Activated CD4-positive, CD25-positive, alpha-beta regulatory T cell (primary cell): Measurements from ENCODE around the gene GIPR.
"Not testable (repeated sequence)": the region's sequence is repeated elsewhere in the genome, so short reads cannot be mapped to it uniquely, and the experiment has no call there.

ENCODE experiments used
- DNase-seq, 4 experiments: peaks; one replicate each; lab custom pipeline; 2025; lab: John Stamatoyannopoulos, UW

The GIPR gene

GRCh38 chr19:45645631-45646344, 22.2 kb upstream of the GIPR start:
- peak; percentile 42 to 66 (median 54) for DNase-seq

- DNase-seq, result no peak
Observed at GRCh38 chr19:45646345-45646698, 21.7 kb upstream of the GIPR start.

DNA sequence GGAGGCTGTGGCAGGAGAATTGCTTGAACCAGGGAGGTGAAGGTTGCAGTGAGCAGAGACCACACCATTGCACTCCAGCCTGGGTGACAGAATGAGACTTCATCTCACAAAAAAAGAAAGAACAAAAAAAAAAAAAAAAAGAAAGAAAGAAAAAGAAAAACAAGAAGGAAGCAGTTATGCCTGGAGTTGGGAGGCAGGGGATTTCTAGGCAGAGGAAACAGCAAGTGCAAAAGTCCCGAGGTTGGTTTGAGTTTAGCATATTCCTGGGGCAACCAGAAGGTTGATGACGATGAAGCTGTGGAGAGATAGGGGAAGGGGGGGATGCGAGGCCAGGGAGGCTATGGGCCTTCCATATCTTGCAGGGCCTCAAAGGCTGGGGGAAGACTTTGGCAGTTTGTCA, 17.3 kb upstream of the GIPR start:
- no peak for DNase-seq

DNA sequence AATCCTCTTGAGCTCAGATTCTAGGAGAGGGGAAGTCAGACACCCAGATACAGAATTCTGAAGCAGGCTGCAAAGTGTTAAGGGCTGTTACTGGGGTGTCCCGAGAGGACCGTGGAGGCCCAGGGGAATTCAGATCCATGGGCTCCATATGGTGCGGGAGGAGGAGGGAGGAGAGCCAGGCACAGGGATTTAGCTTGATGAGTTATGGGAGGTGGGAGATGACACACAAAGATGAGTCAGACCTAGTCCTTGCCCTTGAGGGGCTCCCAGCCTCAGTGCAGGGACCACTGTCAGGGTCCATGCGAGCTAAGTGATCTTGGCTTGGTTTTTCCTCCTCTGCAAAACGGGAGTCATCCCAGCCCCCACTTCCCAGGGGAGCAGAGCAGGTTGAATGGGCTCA, 14.4 kb upstream of the GIPR start:
- DNase-seq, result no peak

GRCh38 chr19:45655073-45655472, 12.9 kb upstream of the GIPR start:
- DNase-seq, result no peak

- no peak for DNase-seq
Observed at GRCh38 chr19:45657520-45658167, 10.4 kb upstream of the GIPR start.

DNA sequence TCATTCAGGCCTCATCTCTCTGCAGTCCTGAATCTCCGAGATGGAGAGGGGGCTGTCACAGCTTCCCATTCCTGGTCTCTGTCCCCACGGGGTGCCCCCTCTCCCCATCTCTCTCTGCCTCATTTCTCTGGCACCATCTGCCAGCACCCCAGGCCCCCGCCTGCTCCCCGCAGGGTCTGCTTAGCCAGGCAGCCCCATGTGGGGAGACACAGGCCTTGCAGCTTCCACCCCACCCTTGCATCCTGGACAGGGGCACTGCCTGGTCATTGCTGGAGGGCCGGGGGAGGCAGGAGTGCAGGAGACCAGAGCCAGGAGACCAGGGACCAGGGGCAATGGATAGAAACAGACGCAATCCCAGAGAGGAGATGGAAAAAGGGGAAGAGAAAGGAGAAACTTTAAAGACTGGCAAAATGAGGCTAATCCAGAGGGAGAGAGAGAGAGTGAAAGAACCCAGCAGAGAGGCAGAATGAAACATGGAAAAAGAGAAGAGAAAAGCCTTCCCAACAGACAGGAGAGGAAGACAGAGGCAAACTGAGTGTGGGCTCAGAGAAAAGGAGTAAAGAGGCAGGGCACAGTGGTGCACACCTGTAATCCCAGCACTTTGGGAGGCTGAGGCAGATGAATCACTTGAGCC, 8.8 kb upstream of the GIPR start:
- DNase-seq, result no peak

GRCh38 chr19:45660636-45661035, 7.4 kb upstream of the GIPR start:
- DNase-seq, result no peak

- no peak for DNase-seq
Observed at GRCh38 chr19:45663800-45664199, 4.2 kb upstream of the GIPR start.

DNA sequence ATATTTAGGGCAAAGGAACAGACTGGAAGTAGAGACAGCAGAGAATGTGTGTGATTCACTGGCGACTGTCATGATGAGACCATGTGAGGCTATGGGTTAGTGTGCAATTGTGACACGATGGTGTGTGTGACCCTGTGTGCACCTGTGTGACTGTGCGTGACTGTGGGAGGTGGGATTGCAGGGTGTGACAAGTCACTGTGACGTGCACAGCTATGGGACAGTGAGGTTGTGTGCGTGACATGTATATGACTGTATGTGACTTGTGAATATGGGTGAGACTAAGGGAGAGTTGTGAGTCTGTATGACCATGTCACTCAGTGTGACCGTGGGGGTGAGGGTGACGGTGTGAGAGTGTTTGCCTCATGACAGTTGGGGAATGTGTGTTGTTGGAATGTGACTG, 3.4 kb upstream of the GIPR start:
- DNase-seq, result no peak

DNA sequence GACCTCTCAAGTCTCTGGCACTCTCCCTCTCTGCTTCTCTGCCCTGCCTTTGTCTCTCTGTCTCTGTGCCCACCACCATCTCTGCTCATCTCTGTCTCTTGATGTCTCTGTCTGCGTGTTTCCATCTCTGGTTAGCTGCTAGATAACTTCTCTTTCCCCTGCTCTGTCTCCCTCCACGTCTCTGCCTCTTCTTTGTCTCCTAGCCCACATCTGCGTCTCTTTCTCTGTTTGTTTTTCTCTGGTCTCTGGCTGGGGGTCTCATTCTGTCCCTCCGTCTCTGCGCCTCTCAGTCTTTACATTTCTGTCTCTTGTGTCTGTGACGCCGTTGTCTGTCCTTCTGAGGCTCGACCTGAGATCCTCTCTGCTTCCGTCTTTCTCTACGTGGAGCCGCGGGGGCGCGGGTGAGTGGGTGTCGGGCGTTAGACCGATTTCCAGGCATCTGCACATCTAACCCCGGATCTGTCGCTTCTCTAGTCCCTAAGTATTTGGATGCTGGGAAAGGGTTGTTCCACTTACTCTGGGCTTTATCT, 386 bp downstream of the GIPR start:
- no peak for DNase-seq

DNA sequence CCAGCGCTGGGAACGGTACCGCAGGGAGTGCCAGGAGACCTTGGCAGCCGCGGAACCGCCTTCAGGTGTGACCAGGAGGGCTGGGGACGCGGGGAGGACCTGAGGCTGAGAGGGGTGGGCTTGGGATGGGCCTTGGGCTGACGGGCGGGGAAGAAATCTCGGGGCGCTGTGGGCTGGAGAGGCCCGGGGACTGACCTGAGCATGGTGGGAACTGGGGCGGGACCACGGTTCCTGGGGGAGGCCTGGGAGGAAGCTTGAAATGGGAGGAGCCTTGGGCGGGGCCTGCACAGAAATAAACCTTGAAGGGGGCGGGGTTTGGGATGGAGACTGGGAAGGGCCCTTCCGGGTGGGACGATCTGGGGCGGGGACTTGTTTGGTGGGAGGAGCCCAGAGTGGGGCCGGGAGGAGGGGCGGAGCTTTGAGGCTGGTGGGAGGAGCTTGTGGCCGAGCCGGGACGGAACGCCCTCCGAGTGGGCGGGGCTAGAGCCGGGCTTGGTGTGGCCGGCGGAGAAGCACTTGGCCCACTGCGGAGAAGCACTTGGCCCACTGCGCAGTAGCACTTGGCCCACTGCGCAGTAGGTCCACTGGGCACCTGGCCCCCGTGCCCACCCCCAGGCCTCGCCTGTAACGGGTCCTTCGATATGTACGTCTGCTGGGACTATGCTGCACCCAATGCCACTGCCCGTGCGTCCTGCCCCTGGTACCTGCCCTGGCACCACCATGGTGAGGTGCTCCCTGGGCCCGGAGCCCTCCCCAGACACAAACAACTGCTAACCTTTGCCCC, 2.8 kb downstream of the GIPR start:
- DNase-seq, result peak; percentile 12 to 28 (median 20)

DNA sequence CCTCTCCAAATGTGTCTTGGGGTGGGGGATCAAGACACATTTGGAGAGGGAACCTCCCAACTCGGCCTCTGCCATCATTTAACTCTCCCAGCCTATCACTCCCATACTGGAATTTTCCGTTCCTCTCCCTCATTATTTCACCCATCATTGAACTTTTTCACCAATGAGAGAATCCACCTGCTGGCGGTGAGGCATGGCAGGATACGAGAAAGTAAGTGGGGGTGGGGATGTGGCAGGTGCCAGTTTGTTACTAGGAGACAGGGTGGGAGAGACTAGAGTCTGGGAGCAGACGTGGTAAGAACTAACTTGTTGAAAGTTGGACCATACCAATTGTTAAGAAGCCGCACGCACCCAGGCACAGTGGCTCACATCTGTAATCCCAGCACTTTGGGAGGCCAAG, 6.9 kb downstream of the GIPR start:
- no peak for DNase-seq

DNA sequence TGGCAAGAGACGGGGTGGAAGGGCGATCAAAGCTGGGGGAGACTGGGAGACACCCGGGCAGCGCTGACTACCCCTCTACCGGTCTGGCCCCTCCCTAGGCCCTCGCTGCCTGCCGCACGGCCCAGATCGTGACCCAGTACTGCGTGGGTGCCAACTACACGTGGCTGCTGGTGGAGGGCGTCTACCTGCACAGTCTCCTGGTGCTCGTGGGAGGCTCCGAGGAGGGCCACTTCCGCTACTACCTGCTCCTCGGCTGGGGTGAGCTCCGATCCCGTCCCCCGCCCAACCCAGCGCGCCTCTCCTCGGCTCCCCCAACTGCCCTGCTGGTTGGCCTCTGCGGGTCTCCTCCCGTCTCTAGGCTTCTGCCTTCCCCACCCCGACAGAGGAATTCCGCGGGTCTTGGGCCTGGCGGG, 8.8 kb downstream of the GIPR start:
- peak in 3 of 4 experiments; percentile 26 to 49 (median 35) for DNase-seq

GRCh38 chr19:45677351-45678230, 9.6 kb downstream of the GIPR start:
- DNase-seq, result peak; percentile 62 to 82 (median 66)

DNA sequence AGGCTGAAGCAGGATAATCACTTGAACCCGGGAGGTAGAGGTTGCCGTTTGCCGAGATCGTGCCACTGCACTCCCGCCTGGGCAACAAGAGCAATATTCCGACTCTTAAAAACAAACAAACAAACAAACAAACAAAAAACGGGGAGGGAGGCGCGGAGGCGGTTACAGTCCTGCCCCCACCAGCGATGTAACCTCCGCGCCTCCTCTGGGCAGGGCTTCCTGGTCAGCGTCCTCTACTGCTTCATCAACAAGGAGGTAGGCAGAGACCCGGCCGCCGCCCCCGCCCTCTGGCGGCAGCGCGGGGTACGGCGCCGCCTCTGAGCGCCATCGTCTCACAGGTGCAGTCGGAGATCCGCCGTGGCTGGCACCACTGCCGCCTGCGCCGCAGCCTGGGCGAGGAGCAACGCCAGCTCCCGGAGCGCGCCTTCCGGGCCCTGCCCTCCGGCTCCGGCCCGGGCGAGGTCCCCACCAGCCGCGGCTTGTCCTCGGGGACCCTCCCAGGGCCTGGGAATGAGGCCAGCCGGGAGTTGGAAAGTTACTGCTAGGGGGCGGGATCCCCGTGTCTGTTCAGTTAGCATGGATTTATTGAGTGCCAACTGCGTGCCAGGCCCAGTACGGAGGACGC, 13.5 kb downstream of the GIPR start:
- DNase-seq, result peak; percentile 62 to 78 (median 70)

DNA sequence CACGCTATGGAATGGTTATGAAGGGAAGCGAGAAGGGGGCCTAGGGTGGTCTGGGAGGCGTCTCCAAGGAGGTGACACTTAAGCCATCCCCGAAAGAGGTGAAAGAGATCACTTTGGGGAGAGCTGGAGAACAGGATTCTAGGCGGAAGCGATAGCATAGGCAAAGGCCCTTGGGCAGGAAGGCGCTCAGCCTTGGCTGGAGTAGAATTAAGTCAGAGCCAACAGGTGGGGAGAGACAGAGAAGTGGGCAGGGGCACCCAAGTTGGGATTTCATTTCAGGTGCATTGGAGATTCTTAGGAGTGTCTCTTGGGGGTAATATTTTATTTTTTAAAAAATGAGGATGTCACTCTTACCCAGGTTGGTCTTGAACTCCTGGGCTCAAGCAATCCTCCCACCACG, 14.1 kb downstream of the GIPR start:
- no peak for DNase-seq

GRCh38 chr19:45682908-45683307, 14.9 kb downstream of the GIPR start:
- DNase-seq, result no peak

- DNase-seq, result not testable (repeated sequence)
Observed at GRCh38 chr19:45685045-45685444, 17.0 kb downstream of the GIPR start.

DNA sequence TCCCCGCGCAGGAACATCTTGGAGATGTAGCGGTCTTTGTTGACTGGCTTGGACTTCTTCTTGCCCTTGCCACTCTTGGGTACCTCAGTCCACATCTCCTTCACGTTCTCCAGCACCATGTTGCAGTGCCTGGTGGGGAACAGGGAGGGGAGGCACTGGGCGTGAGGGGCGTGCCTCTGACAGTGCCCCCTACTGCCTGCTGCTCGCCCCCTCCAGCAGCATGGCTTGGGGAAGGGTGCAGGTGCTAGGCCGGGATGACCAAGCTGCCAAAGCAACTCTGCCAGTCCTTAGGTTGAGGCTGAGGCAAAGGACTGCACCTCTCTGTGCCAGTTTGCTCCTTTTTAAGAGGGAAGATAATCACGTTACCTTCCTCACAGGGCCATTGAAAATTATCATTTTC, 19.6 kb downstream of the GIPR start:
- no peak for DNase-seq
